ENCODE data around the gene EXOC3L4. TPM values are rescaled to one million over a fixed set of nuclear protein-coding genes. Genes with fewer than 3 reads are reported as not detected.

Gene EXOC3L4
- total and polyA plus RNA-seq, 9 donors, result 0.33 to 1.2 (median 0.85) TPM; not detected in 3

GRCh38 chr14:103143506-103143905, 49.0 kb downstream of the EXOC3L4 start:
- Histone ChIP-seq H3K36me3 (no peaks in the 10 kb centered on the region), H3K27me3 (no peaks in the 10 kb centered on the region), H3K4me1 (ENCODE audit: insufficient read depth) (no peaks in the 10 kb centered on the region), H3K9me3 (no peaks in the 10 kb centered on the region), H3K4me3 (no peak overlapping the region), H3K27ac (no peak overlapping the region)
- intact Hi-C loops (cut with DNase I), result no loop called here
- no peak for DNase-seq
- WGBS, 3 donors, result 66 to 81% (median 73%) methylated on average over 6 of the region's 6 CpGs
- TF ChIP-seq POLR2A (IDR thresholded peaks at IDR 0.05) (no peak), EP300 (IDR thresholded peaks at IDR 0.05) (no peak), CTCF (IDR thresholded peaks at IDR 0.05) (no peak)

- Histone ChIP-seq H3K4me1 (ENCODE audit: insufficient read depth) (no peaks in the 10 kb centered on the region), H3K27me3 (no peaks in the 10 kb centered on the region), H3K9me3 (no peaks in the 10 kb centered on the region), H3K36me3 (no peaks in the 10 kb centered on the region), H3K4me3 (no peak overlapping the region), H3K27ac (no peak overlapping the region)
- TF ChIP-seq CTCF (IDR thresholded peaks at IDR 0.05) (no peak), POLR2A (IDR thresholded peaks at IDR 0.05) (no peak), EP300 (IDR thresholded peaks at IDR 0.05) (no peak)
- intact Hi-C loops (cut with DNase I), result no loop called here
- WGBS, 3 donors, result 38 to 49% (median 39%) methylated on average over 4 of the region's 4 CpGs
- DNase-seq, result no peak
Measured at GRCh38 chr14:103144085-103144484, 49.6 kb downstream of the EXOC3L4 start.

- DNase-seq, result no peak
- Histone ChIP-seq H3K4me3 (no peak overlapping the region), H3K9me3 (no peaks in the 10 kb centered on the region), H3K27me3 (no peaks in the 10 kb centered on the region), H3K27ac (no peak overlapping the region), H3K4me1 (ENCODE audit: insufficient read depth) (no peaks in the 10 kb centered on the region), H3K36me3 (no peaks in the 10 kb centered on the region)
- intact Hi-C loops (cut with DNase I), result no loop called here
- 87 to 93% (median 88%) methylated on average over 18 to 19 of the region's 19 CpGs for WGBS, 3 donors
- TF ChIP-seq POLR2A (IDR thresholded peaks at IDR 0.05), result no peak
- TF ChIP-seq EP300 (IDR thresholded peaks at IDR 0.05), result no peak
- no peak for TF ChIP-seq CTCF (IDR thresholded peaks at IDR 0.05)
Measured at GRCh38 chr14:103146141-103146709, 51.7 kb downstream of the EXOC3L4 start.

- TF ChIP-seq CTCF (IDR thresholded peaks at IDR 0.05) (no peak), POLR2A (IDR thresholded peaks at IDR 0.05) (no peak), EP300 (IDR thresholded peaks at IDR 0.05) (no peak)
- intact Hi-C loops (cut with DNase I), result no loop called here
- WGBS, 3 donors, result 85 to 88% (median 86%) methylated on average over 10 of the region's 10 CpGs
Measured at GRCh38 chr14:103149351-103150237, 55.1 kb downstream of the EXOC3L4 start.

More at GRCh38 chr14:103149351-103150237, 55.1 kb downstream of the EXOC3L4 start:
- Histone ChIP-seq H3K4me3 (no peak overlapping the region), H3K36me3 (no peaks in the 10 kb centered on the region), H3K9me3 (no peaks in the 10 kb centered on the region), H3K27ac (no peak overlapping the region), H3K4me1 (ENCODE audit: insufficient read depth) (no peaks in the 10 kb centered on the region), H3K27me3 (no peaks in the 10 kb centered on the region)
- no peak for DNase-seq

All from ovary (tissue), 9 donors.